Right lung (tissue), 5 donors: ENCODE data around the gene LRFN2. TPM values are rescaled to one million over a fixed set of nuclear protein-coding genes. Genes with fewer than 3 reads are reported as not detected.

Experiments
- DNase-seq, 2 donors: peaks; one replicate each; pipeline ENCODE4 v3.0.0-alpha.2; 2013
- polyA plus RNA-seq, 5 donors: library from polyadenylated mRNA; unstranded; fragments of 120-200 nt; gene quantifications; one replicate each; pipeline versions ENCODE4 v1.2.1 to v1.2.3, GENCODE V29; 2013; ENCODE audit warnings: inconsistent platforms in 1 of 5, low replicate concordance in 1 of 5; ENCODE audit not compliant: insufficient read length in 5 of 5, insufficient read depth in 1 of 5

LRFN2 gene
- polyA plus RNA-seq, 5 donors: 0.06 to 0.14 (median 0.10) TPM

DNA sequence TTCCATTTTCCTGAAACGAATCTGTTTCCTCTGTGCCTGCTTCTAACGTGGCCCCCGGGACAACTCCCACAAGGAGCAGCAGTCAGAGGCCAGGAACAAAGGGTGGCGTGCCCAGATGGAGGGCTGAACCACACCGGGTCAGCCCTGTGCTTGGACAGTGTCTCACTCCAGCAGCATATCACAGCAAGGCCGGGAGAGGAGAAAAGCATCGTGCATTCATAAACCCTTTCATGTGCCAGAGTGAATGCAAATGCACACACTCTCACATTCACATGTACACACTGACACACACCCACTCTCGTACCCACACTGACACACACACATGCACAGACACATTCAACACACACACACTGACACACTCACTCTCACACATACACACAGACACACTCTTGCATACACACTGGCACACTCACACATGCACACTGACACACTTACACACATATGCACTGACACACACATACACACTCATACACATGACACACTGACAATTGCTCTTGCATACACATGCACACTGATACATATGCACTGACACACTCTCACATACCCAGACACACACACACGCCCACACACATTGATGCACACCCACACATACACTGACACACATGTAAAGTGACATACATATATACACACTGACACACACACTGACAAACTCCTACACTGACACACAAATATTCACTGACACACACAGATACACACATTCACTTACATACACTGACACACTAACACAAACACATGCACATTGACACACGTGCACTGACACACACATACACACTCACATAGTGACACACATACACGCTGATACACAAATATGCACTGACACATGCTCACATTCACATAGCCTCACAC, 237.0 kb downstream of the LRFN2 start:
- DNase-seq: no peak

DNA sequence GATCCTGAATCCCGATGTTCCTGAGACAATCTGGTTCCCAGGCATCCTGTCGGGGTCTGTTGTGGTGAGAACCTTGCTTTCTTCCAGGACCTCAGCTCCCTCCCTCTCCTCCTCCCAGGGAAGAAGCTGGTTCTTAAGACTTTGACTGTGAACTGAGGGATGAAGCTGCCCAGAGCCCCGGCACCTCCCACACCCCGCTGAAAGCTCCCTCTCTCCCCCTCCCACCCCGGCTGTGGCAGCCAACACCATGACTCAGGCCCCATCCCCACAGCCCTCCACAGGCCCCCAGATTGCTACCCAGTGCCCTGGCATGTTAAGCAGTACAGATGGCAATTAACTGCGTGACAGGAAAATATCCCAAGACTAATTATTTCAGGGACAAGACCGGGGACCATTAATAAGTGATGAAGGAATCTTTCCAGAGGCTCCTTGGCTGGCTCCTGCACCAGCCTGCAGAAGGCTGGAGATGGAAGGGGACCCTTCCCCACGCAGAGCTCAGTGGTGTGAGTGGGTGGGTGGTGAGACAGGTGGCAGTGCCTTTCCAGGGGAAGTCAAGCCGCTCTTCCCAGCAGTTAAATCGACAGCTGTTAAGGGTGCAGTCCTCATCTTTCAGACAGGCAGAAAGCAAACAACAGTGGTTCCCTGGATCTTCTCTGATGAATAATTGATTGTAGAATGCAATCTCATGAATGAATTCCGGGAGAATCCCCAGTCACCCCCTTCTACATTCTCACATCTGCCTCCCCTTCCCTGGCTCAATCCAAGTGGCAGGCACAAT, 237.9 kb downstream of the LRFN2 start:
- DNase-seq: no peak

DNA sequence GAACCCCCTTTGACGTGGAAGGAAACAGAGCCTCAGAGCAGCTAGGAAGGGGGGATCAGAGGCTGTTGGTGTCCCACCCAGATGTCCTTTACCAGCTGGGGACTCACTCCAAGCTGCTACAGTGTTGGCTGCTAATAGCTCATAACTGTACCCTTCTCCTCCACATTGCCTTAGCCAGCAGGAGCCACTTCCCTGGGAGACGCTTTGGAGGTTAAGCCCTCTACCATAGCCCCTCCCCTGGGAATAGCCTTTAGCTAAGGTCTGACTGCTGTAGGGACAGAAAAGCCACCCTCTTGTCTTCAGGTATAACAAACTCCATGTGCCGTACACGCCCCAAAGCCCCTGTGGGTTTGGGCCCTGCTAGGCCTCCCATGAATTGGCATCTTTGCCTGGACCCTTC, 238.6 kb downstream of the LRFN2 start:
- DNase-seq: no peak

DNA sequence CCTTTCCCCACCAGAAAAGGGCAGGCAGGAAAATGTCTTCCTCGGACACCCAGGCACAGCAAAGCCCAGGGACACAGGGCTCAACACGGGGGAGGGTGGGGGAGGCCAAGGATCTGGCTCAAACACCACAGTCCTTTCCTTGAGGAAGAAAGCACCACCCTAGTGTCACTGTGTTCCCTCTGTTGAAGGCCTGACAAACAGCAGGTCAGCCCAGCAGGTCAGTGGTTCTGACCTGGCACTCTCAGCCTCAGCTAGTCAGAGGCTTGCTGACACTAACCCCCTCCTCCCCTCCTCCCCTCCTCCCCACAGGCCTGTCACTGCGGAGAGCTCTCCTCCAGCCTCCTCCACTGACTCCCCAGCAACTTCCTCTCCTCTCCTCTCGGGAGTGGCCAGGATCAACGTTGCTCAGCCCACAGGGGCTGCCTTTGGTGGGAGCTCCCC, 239.6 kb downstream of the LRFN2 start:
- DNase-seq: no peak

DNA sequence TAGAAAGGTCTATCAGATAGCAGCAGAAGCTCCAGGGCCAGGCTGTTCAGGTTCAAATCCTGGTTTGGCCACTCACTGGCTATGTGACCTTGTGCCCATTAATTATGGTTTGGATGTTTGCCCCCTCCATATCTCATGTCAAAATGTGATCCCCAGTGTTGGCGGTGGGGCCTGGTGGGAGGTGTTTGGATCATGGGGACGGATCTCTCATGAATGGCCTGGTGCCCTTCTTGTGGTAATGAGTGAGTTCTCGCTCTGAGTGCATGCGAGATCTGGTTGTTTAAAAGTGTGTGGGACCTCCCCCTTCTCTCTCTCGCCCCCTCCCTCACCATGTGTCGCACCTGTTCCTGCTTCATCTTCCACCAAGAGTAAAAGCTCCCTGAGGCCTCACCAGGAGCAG, 240.9 kb downstream of the LRFN2 start:
- DNase-seq: no peak

DNA sequence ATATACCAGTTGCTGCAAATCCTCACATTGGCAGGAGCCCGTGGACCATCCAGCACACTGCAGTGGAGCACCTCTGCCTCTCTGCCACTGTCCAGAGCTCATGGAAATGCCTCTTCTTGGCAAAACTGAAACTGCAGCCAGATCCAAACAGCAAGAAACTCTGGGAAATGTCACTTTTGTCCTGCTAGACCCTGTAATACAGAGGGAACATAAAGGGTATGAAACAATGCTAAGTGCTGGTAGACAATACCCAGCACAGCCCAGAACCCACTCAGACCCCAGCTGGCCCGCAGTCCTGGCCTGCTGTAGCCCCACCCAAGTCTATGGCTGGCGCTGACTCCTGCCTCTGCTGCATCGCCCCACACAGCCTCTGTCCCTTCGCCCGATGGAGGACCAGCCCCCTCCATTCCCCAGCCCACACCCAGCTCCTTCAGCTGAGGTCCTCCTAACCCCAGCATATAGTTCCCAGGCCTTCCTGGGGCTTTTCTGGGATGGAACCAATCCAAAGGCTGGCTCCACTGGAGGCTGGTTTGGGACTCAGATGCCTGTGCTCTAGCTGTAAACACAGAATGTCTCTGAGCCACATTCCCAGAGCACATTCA, 242.5 kb downstream of the LRFN2 start:
- no peak for DNase-seq

DNA sequence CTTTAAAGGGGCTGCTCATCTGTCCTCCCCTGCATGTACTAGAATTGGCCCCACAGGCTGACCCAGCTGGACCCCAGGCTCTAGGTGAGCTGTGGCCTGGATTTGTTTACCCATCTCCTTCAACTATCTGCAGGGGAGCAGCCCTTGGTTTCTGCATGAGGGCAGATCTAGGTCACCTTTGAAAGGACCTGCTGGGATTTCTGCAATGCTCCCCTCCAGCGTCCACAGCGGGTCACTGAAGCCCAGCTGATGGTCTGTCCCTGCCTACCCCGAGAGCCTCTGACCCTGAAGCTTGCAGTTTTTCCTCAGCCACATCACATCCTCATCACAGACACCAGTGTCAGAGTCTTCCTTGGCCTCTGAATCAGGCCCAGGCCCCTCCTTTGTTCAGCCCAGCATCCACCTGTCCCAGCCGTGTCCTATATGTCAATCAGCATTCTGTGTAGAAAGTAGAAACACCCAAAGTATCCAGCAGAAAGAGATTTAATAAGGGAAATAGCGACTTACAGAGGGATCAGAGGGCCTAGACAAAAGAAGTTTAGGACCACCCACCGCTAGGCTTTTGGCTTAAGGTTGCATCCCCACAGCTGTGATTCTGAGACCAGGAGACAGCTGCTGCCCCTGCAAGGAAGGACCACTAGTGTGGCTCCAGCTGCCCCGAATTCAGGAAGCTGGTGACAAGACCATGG, 243.1 kb downstream of the LRFN2 start:
- no peak for DNase-seq

DNA sequence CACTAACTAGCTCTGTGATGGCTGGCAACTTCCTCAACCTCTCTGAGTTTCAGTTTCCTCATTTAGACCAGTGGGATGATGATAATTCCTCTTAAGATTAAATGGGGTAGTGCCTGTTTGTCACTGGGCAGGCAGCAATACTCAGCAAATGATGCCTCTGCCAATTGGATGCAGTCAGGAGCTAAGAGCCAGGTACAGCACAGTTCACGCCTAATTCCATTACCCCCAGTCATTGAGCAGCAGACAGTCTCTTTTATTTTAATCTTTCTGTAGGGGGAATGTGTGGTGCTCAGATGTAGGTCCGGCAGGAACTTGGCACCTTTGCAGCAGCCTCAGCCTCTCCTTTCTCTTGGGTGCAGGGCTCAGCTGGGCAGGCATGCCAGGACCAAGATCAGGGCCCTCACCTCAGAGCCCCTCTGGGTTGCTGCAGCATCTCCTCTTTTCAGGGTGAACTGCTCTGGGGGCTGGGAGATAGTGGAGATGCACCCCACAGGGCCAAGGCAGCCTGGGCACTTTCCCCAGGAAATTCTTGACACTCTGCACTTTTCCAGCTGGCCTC, 243.8 kb downstream of the LRFN2 start:
- DNase-seq: no peak

DNA sequence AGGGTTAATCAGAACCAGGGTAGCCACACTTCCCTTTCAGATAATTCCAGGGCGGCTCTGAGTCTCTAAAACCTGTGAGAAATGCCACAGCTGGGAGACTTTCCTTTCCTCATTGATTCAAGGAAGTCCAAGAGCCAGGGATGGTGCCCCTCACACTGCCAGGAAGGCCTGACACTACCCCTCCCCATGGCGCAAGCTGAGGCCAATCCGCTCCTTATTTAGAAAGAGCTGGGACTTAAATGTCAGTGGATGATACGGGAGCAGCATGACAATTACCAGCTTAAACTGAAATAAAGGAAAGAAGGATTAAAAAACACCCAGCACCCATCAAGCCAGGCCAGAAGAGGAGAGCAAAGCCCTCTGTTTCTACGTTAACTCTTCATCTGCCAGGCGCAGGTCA, 244.4 kb downstream of the LRFN2 start:
- DNase-seq: no peak

DNA sequence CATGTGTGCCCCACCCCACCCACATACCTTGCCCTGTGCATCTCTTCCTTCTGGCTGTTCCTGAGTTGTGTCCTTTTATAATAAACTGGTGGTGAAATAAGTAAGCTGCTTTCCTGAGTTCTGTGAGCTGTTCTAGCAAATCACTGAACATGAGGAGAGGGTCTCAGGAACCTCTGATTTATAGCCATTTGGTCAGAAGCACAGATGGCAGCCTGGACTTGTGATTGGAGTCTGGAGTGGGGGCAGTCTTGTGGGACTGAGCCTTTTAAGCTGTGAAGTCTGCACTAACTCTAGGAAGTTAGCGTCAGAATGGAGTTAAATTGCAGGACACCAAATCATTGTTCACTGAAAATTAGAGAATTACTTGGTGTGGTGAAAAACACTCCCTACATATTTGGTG, 245.4 kb downstream of the LRFN2 start:
- no peak for DNase-seq
